Adrenal gland (tissue), 12 donors: Measurements from ENCODE around the gene ZKSCAN8. TPM values are rescaled to one million over a fixed set of nuclear protein-coding genes. Genes with fewer than 3 reads are reported as not detected.

Experiments used
- DNase-seq, 7 donors: peaks; one replicate each; pipeline ENCODE4 v3.0.0-alpha.2; 2019 to 2020
- H3K27ac ChIP-seq, 5 donors: fragments of 200-600 bp; sonication (generic) in 4 of 5; 1 replicate in 3 of 5; 2 replicates in 2 of 5; pipeline versions ENCODE4 v1.5.1 to v1.8.0; 2016 to 2020; ENCODE audit warnings: mild to moderate bottlenecking in 1 of 5
- H3K27me3 ChIP-seq: fragments of 200-600 bp; 2 replicates; pipeline ENCODE4 v1.8.0; 2021
- H3K36me3 ChIP-seq, 2 donors: fragments of 200-600 bp; replicated peaks in 1 of 2; 1 replicate in 1 of 2; 2 replicates in 1 of 2; pipeline versions ENCODE4 v1.5.1 to v1.8.0; 2018 to 2022
- H3K4me1 ChIP-seq, 2 donors: fragments of 200-600 bp; replicated peaks in 1 of 2; 1 replicate in 1 of 2; 2 replicates in 1 of 2; pipeline versions ENCODE4 v1.5.1 to v1.8.0; 2018 to 2021
- H3K4me3 ChIP-seq, 4 donors: fragments of 200-600 bp; sonication (generic) in 3 of 4; one replicate each; pipeline ENCODE4 v1.5.1; 2016 to 2018
- H3K9me3 ChIP-seq, 3 donors: fragments of 200-600 bp; sonication (generic) in 1 of 3; replicated peaks in 1 of 3; 1 replicate in 2 of 3; 2 replicates in 1 of 3; pipeline versions ENCODE4 v1.5.1 to v1.8.0; 2016 to 2021
- CTCF ChIP-seq, 6 experiments: fragments of 450-650 bp in 4 of 6; fragments of 200-600 bp in 2 of 6; sonication (generic) in 1 of 6; IDR thresholded peaks; 1 replicate in 5 of 6; 2 replicates in 1 of 6; pipeline versions ENCODE4 v1.5.1 to v1.8.0; 2016 to 2021; ENCODE audit warnings: antibody characterized with exemption in 6 of 6, mild to moderate bottlenecking in 2 of 6, moderate library complexity in 1 of 6
- POLR2A ChIP-seq, 2 donors: fragments of 450-650 bp; IDR thresholded peaks; one replicate each; pipeline ENCODE4 v1.6.1; 2017; ENCODE audit warnings: antibody characterized with exemption in 2 of 2, mild to moderate bottlenecking in 2 of 2, moderate library complexity in 1 of 2
- WGBS, 4 donors: extraction: QIAGEN DNeasy Blood & Tissue Kit in 2 of 4; methylation state at CpG; one replicate each; pipeline versions ENCODE4 v1.1.5 to v1.1.7; 2013 to 2017; 5-methylcytosine and 5-hydroxymethylcytosine counted together
- intact Hi-C, 2 donors: fragments of 100-400 bp; cut with DNase I; formaldehyde crosslinking; loops; one replicate each; pipeline versions ENCODE4 v1.14.1 to v1.15.0; 2022 to 2023
- polyA plus RNA-seq, 3 donors: library from polyadenylated mRNA; stranded (reverse); fragments of 200-250 nt in 2 of 3; fragments of 350-450 nt in 1 of 3; fragmentation: Illumina TruSeq in 1 of 3; extraction: RNeasy Lipid Tissue Mini Kit (QIAGEN cat#74804) in 1 of 3; gene quantifications; one replicate each; pipeline ENCODE4 v1.2.3, GENCODE V29; 2013 to 2014
- total RNA-seq, 9 donors: library from RNA; depleted of rRNA in 4 of 9; stranded (reverse); fragments of >200 nt in 4 of 9; fragments of 120-200 nt in 1 of 9; fragmentation: NEBNext Ultra II Directional in 1 of 9; extraction: Animal tissue kit (Norgen Biotek cat#: 25700) in 1 of 9; gene quantifications; one replicate each; pipeline versions ENCODE4 v1.1.0 to v1.2.4, GENCODE V29; 2013 to 2023
- donor health status: healthy with polysubstance abuse.
- donor health status: Bipolar disorder and iron deficiency.
- donor health status: DM: yes; HTN: yes; CAD: no.
- donor health status: DM: no; HTN: no; CAD: no.
- donor health status: DM: no; HTN: no; CAD: no.
- donor health status: DM: yes; HTN: yes; CAD: no.

The ZKSCAN8 gene
- total and polyA plus RNA-seq, 12 donors: 3.5 to 26.1 (median 19.1) TPM

GRCh38 chr6:28158318-28158717, 16.6 kb downstream of the ZKSCAN8 start:
- Histone ChIP-seq H3K27me3 (no peaks in the 10 kb centered on the region), H3K4me1 (peaks cover 0 to 8% of the 10 kb centered on the region in 2 donors), H3K36me3 (peaks cover 0 to 33% of the 10 kb centered on the region in 2 donors), H3K9me3 (no peaks in the 10 kb centered on the region), H3K27ac (no peak overlapping the region), H3K4me3 (no peak overlapping the region)
- intact Hi-C loops: no loop called here
- 92 to 96% (median 94%) methylated on average over 3 of the region's 3 CpGs for WGBS, 4 donors
- no peak for DNase-seq
- TF ChIP-seq CTCF (IDR thresholded peaks at IDR 0.05) (no peak), POLR2A (IDR thresholded peaks at IDR 0.05) (no peak)

GRCh38 chr6:28159029-28159607, 17.4 kb downstream of the ZKSCAN8 start:
- H3K36me3 ChIP-seq: peaks cover 0 to 25% of the 10 kb centered on the region in 2 donors
- intact Hi-C loops: no loop called here

GRCh38 chr6:28160233-28160632, 18.6 kb downstream of the ZKSCAN8 start:
- Histone ChIP-seq H3K4me1 (peaks cover 0 to 8% of the 10 kb centered on the region in 2 donors), H3K36me3 (peaks cover 0 to 14% of the 10 kb centered on the region in 2 donors), H3K27ac (no peak overlapping the region), H3K9me3 (no peaks in the 10 kb centered on the region), H3K27me3 (no peaks in the 10 kb centered on the region), H3K4me3 (no peak overlapping the region)
- DNase-seq: no peak
- 87 to 93% (median 91%) methylated on average over 2 of the region's 2 CpGs for WGBS, 4 donors
- TF ChIP-seq CTCF (IDR thresholded peaks at IDR 0.05) (no peak), POLR2A (IDR thresholded peaks at IDR 0.05) (no peak)
- intact Hi-C loops: no loop called here

More at GRCh38 chr6:28159029-28159607, 17.4 kb downstream of the ZKSCAN8 start:
- Histone ChIP-seq H3K27ac (no peak overlapping the region), H3K4me1 (peaks cover 0 to 8% of the 10 kb centered on the region in 2 donors), H3K4me3 (no peak overlapping the region), H3K27me3 (no peaks in the 10 kb centered on the region), H3K9me3 (no peaks in the 10 kb centered on the region)
- no peak for DNase-seq
- 93 to 95% (median 93%) methylated on average over 4 of the region's 4 CpGs for WGBS, 4 donors
- TF ChIP-seq CTCF (IDR thresholded peaks at IDR 0.05): no peak
- TF ChIP-seq POLR2A (IDR thresholded peaks at IDR 0.05): no peak

- DNase-seq: peak; percentile 61 to 81 (median 70)
- H3K36me3 ChIP-seq: peaks cover 0 to 4% of the 10 kb centered on the region in 2 donors
- no peaks in the 10 kb centered on the region for H3K27me3 ChIP-seq
- 7 to 16% (median 10%) methylated on average over 7 to 32 of the region's 32 CpGs for WGBS, 4 donors
- H3K4me1 ChIP-seq: peaks cover 0 to 8% of the 10 kb centered on the region in 2 donors
- intact Hi-C loops: no loop called here
- TF ChIP-seq POLR2A (IDR thresholded peaks at IDR 0.05) (peak; percentile 15 to 44), CTCF (IDR thresholded peaks at IDR 0.05) (no peak)
- no peaks in the 10 kb centered on the region for H3K9me3 ChIP-seq
- H3K4me3 ChIP-seq: peak overlapping the region in 3 of 4 donors; percentile 27 to 72 (median 41)
- peak overlapping the region in 1 of 5 donors; percentile 33 for H3K27ac ChIP-seq
Measured at GRCh38 chr6:28161410-28162079, 19.9 kb downstream of the ZKSCAN8 start.
